ENCODE results near the gene KCMF1.
A peak's percentile ranks its signal among the peaks of the same experiment; 100 is the strongest.

Gene KCMF1

GRCh38 chr2:85022232-85022631 is 51.3 kb downstream of the KCMF1 start:
- no peak for DNase-seq (ENCODE audit: low read depth, low spot score)

GRCh38 chr2:85024372-85025047 is 53.5 kb downstream of the KCMF1 start:
- no peak for DNase-seq (ENCODE audit: low read depth, low spot score)

- no peak for DNase-seq (ENCODE audit: low read depth, low spot score)
Observed at GRCh38 chr2:85032621-85033020, 61.7 kb downstream of the KCMF1 start.

- DNase-seq (ENCODE audit: low read depth, low spot score), result no peak
Observed at GRCh38 chr2:85033388-85033787, 62.4 kb downstream of the KCMF1 start.

- DNase-seq (ENCODE audit: low read depth, low spot score), result no peak
Observed at GRCh38 chr2:85034158-85034557, 63.2 kb downstream of the KCMF1 start.

GRCh38 chr2:85037622-85038021 is 66.7 kb downstream of the KCMF1 start:
- no peak for DNase-seq (ENCODE audit: low read depth, low spot score)

GRCh38 chr2:85042330-85042729 is 71.4 kb downstream of the KCMF1 start:
- DNase-seq (ENCODE audit: low read depth, low spot score), result no peak

- no peak for DNase-seq (ENCODE audit: low read depth, low spot score)
Observed at GRCh38 chr2:85048534-85048933, 77.6 kb downstream of the KCMF1 start.

GRCh38 chr2:85049236-85049635 is 78.3 kb downstream of the KCMF1 start:
- no peak for DNase-seq (ENCODE audit: low read depth, low spot score)

GRCh38 chr2:85053802-85054201 is 82.8 kb downstream of the KCMF1 start:
- DNase-seq (ENCODE audit: low read depth, low spot score), result peak; percentile 56

- no peak for DNase-seq (ENCODE audit: low read depth, low spot score)
Observed at GRCh38 chr2:85057226-85057962, 86.4 kb downstream of the KCMF1 start.

GRCh38 chr2:85061896-85062295 is 90.9 kb downstream of the KCMF1 start:
- no peak for DNase-seq (ENCODE audit: low read depth, low spot score)

- DNase-seq (ENCODE audit: low read depth, low spot score), result no peak
Observed at GRCh38 chr2:85062565-85062964, 91.6 kb downstream of the KCMF1 start.

GRCh38 chr2:85063981-85064599 is 93.1 kb downstream of the KCMF1 start:
- DNase-seq (ENCODE audit: low read depth, low spot score), result no peak

- DNase-seq (ENCODE audit: low read depth, low spot score), result peak; percentile 52
Observed at GRCh38 chr2:85064927-85065577, 94.1 kb downstream of the KCMF1 start.

- DNase-seq (ENCODE audit: low read depth, low spot score), result no peak
Observed at GRCh38 chr2:85066006-85066740, 95.2 kb downstream of the KCMF1 start.

- peak; percentile 96 for DNase-seq (ENCODE audit: low read depth, low spot score)
Observed at GRCh38 chr2:85066874-85067351, 96.0 kb downstream of the KCMF1 start.

- no peak for DNase-seq (ENCODE audit: low read depth, low spot score)
Observed at GRCh38 chr2:85071096-85071495, 100.1 kb downstream of the KCMF1 start.

- no peak for DNase-seq (ENCODE audit: low read depth, low spot score)
Observed at GRCh38 chr2:85073033-85073432, 102.1 kb downstream of the KCMF1 start.

- DNase-seq (ENCODE audit: low read depth, low spot score), result no peak
Observed at GRCh38 chr2:85076618-85077274, 105.8 kb downstream of the KCMF1 start.

- DNase-seq (ENCODE audit: low read depth, low spot score), result no peak
Observed at GRCh38 chr2:85077859-85078419, 107.0 kb downstream of the KCMF1 start.
